CD4-positive, alpha-beta T cell treated with Interleukin-1 beta for 1 hour (primary cell): ENCODE results near the gene SEL1L3.
A peak's percentile ranks its signal among the peaks of the same experiment; 100 is the strongest.

Source experiments
- DNase-seq, 2 donors: peaks; one replicate each; pipeline ENCODE4 v3.0.0-alpha.2; 2020 to 2022

The SEL1L3 gene

GRCh38 chr4:25816591-25817058, 46.2 kb downstream of the SEL1L3 start:
- no peak for DNase-seq

DNA sequence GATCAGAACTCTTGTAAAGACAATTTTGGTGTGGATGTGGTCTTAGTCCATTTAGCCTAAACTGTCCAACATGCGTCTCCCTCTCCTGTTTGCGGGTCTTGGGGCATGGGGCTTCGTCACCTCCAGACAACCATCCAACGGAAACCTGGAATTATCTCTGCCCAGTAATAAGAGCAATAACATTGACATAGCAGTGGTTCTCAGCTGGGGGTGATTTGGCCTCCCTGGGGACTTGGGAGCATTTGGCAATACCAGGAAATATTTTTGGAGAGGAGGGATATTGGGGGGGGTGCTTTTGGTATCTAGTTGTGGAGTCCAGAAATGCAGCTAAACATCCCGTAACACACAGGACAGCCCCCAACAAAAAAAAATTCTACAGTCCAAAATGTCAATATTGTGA, 47.2 kb downstream of the SEL1L3 start:
- DNase-seq = no peak

DNA sequence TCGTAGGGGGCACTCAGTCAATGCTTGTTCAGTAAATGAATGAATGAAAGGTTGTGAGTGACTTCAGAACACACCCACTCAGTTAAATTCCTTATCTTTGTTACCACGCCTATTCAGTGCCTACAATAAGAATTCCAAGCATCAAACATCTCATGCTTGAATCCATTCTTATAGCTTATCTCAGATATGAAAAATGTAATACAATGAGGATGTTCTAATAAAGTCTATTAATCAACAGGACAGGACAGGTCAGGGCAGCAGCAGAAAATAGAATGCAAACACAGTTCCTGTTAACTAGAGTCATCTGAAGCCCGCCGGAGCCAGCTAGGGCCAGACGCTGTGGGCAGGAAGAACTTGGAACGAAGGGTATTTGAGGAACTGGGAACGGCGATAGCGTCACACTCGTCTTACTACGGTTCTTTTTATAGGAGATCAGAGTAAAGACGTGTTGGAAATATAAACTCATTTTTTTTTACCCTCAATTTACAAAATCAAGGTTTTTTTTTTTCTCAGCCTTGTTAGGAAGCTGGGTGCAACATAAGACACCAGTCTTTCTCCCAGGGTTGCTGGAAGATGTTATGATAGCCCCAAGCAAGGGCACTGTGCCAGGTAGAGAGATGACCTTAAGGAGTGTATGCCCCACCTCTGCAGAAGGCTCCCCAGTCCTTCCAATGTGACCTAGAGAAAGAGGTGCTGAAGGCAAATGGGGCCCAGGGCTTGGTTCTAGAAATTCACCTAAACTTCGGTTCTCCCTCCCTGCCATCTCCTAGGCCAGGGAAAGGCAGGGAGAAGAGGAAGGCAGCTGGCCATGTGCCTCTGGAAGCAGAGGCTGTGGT, 48.3 kb downstream of the SEL1L3 start:
- DNase-seq = peak in 1 of 2 donors; percentile 3

- DNase-seq = no peak
These were observed 49.2 kb downstream of the SEL1L3 start for GRCh38 chr4:25813448-25814106.

DNA sequence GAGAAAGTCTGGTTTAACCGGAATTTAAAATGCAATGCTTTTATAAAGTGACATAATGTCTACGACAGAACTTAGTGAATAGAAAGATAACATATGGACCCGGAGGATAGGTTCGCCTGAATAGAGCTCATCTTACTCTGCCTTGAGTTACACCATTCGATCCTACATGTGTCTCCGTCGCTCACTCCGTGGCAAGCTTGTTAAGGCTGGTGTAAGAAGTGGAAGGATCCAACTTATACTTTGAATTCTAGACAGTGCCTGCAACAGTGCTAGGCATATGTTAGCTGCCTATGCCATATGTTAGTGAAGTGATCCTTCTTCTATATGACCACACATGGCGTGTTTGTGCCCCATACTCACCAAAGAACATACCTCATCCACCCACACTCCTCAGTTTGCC, 50.9 kb downstream of the SEL1L3 start:
- no peak for DNase-seq

- no peak for DNase-seq
These were observed 51.5 kb downstream of the SEL1L3 start for GRCh38 chr4:25811374-25811690.

- no peak for DNase-seq
These were observed 52.1 kb downstream of the SEL1L3 start for GRCh38 chr4:25810461-25811373.

- DNase-seq = no peak
These were observed 52.8 kb downstream of the SEL1L3 start for GRCh38 chr4:25809996-25810395.

GRCh38 chr4:25807102-25807728, 55.6 kb downstream of the SEL1L3 start:
- DNase-seq = no peak

- no peak for DNase-seq
These were observed 57.4 kb downstream of the SEL1L3 start for GRCh38 chr4:25805255-25805860.

- no peak for DNase-seq
These were observed 59.0 kb downstream of the SEL1L3 start for GRCh38 chr4:25803720-25804225.

- DNase-seq = no peak
These were observed 61.2 kb downstream of the SEL1L3 start for GRCh38 chr4:25801594-25801993.

- no peak for DNase-seq
These were observed 62.5 kb downstream of the SEL1L3 start for GRCh38 chr4:25800245-25800644.

DNA sequence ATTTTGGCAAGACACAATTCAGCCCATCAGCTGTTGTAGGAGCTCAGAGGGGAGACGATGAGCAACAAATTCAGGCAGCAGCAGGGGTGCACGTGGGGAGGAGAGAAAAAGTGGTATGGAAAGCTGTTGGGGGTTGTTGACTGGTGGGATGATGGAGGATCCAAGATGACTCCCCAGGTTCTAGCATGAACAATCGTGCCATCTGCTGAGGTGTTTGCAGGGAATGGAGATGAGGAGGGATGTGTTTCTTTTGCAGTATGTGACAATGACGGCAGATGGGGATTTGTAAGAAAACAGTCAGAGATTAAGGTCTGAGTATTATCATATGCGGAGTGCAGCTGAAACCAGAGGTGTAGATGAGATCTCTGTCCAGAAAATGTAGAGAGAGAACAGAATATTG, 63.3 kb downstream of the SEL1L3 start:
- DNase-seq = no peak

GRCh38 chr4:25797136-25797535, 65.7 kb downstream of the SEL1L3 start:
- DNase-seq = no peak

DNA sequence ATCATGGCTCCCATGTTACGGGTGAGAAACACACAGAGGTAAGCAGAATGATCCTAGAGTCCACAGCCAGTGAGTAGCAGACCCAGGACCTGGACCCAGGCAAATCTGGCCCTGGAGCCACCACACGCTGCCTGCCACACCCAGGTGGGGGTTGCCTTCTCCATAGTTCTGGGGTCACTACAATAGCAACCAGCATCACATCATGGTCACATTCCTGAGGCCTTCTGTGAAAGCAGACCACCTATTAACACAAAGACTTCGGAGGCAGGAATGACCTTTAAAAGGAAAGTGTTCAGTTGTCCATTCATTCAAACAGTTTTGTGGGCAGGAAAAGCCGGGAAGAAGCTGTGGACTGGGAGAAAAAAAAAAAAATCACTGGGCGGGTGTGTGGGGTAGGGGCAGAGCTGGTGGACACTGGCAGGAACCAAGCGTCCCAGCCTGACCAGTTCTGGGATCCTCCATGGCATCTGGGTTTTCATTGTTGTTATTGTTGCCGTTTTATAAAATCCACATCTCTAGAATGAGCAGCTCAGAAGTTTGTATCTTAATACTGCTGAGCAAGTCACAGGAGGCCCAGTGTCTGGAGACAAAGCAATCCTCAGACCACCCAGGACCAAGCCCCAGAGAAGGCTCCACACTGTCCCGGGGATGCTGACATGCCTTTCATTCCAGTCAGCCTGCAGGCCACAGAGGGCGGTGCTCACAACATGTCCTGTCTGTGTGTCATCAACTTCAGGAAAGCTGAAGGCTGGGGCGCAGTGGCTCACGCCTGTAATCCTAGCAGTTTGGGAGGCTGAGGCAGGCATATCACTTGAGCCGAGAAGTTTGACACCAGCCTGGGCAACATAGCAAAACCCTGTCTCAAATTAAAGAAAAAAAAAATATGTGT, 67.0 kb downstream of the SEL1L3 start:
- no peak for DNase-seq

GRCh38 chr4:25795091-25795490, 67.7 kb downstream of the SEL1L3 start:
- no peak for DNase-seq

GRCh38 chr4:25792876-25793275, 69.9 kb downstream of the SEL1L3 start:
- no peak for DNase-seq

- no peak for DNase-seq
These were observed 70.5 kb downstream of the SEL1L3 start for GRCh38 chr4:25792200-25792791.

GRCh38 chr4:25790024-25790423, 72.8 kb downstream of the SEL1L3 start:
- no peak for DNase-seq
